Neural crest cell (in vitro differentiated cells): ENCODE measurements around the gene DDX1. TPM values are rescaled to one million over a fixed set of nuclear protein-coding genes. Genes with fewer than 3 reads are reported as not detected.

Source experiments
- DNase-seq: peaks from one replicate; pipeline ENCODE4 v3.0.0; 2021; ENCODE audit warnings: low read depth, mixed read lengths, low spot score
- H3K27ac Mint-ChIP-seq: one replicate; pipeline ENCODE4 v1.8.0; 2021; ENCODE audit warnings: mild to moderate bottlenecking, mixed read lengths; ENCODE audit not compliant: unreplicated experiment
- H3K27me3 Mint-ChIP-seq: 2 replicates; pipeline ENCODE4 v1.8.0; 2021; ENCODE audit warnings: low read depth, mild to moderate bottlenecking, mixed read lengths
- H3K36me3 Mint-ChIP-seq: 2 replicates; pipeline ENCODE4 v1.8.0; 2021; ENCODE audit warnings: low read depth, mild to moderate bottlenecking, mixed read lengths
- H3K4me1 Mint-ChIP-seq: 2 replicates; pipeline ENCODE4 v1.8.0; 2021; ENCODE audit warnings: mixed read lengths
- H3K4me3 Mint-ChIP-seq: one replicate; pipeline ENCODE4 v1.8.0; 2021; ENCODE audit warnings: mild to moderate bottlenecking, mixed read lengths
- H3K9me3 Mint-ChIP-seq: 2 replicates; pipeline ENCODE4 v1.8.0; 2021; ENCODE audit warnings: mixed read lengths
- CTCF ChIP-seq: fragments of 200-600 bp; sonication (generic); conservative IDR thresholded peaks from 2 replicates; pipeline ENCODE4 v1.5.0; 2021; ENCODE audit warnings: antibody characterized with exemption, mild to moderate bottlenecking
- total RNA-seq: library from RNA; stranded (reverse); gene quantifications from 2 replicates; pipeline ENCODE4 v1.2.1, GENCODE V29; 2021

The DDX1 gene
- total RNA-seq, 1 donor from 2014 or later: 154 TPM

- Mint-ChIP-seq H3K4me3 (no peak overlapping the region), H3K9me3 (peaks cover 3% of the 10 kb centered on the region), H3K27ac (no peak overlapping the region), H3K36me3 (peaks cover 9% of the 10 kb centered on the region), H3K27me3 (no peaks in the 10 kb centered on the region), H3K4me1 (no peaks in the 10 kb centered on the region)
- DNase-seq: no peak
- peak; percentile 42 for TF ChIP-seq CTCF
These were observed 45.2 kb upstream of the DDX1 start for GRCh38 chr2:15546297-15547098.

GRCh38 chr2:15547115-15547876, 44.4 kb upstream of the DDX1 start:
- Mint-ChIP-seq H3K4me1 (no peaks in the 10 kb centered on the region), H3K27me3 (no peaks in the 10 kb centered on the region), H3K9me3 (peaks cover 3% of the 10 kb centered on the region), H3K4me3 (no peak overlapping the region), H3K36me3 (peaks cover 11% of the 10 kb centered on the region), H3K27ac (no peak overlapping the region)
- no peak for DNase-seq
- TF ChIP-seq CTCF: no peak

GRCh38 chr2:15548974-15549373, 42.7 kb upstream of the DDX1 start:
- TF ChIP-seq CTCF: no peak
- H3K27ac Mint-ChIP-seq: no peak overlapping the region
- no peak overlapping the region for H3K4me3 Mint-ChIP-seq
- no peaks in the 10 kb centered on the region for H3K27me3 Mint-ChIP-seq
- no peak for DNase-seq
- no peaks in the 10 kb centered on the region for H3K4me1 Mint-ChIP-seq
- peaks cover 3% of the 10 kb centered on the region for H3K9me3 Mint-ChIP-seq
- peaks cover 8% of the 10 kb centered on the region for H3K36me3 Mint-ChIP-seq

- Mint-ChIP-seq H3K27ac (no peak overlapping the region), H3K27me3 (no peaks in the 10 kb centered on the region), H3K4me1 (no peaks in the 10 kb centered on the region), H3K4me3 (no peak overlapping the region), H3K9me3 (no peaks in the 10 kb centered on the region), H3K36me3 (peaks cover 4% of the 10 kb centered on the region)
- no peak for DNase-seq
- TF ChIP-seq CTCF: no peak
These were observed 38.1 kb upstream of the DDX1 start for GRCh38 chr2:15553519-15553918.

- no peak overlapping the region for H3K27ac Mint-ChIP-seq
- peaks cover 4% of the 10 kb centered on the region for H3K36me3 Mint-ChIP-seq
- no peaks in the 10 kb centered on the region for H3K9me3 Mint-ChIP-seq
- no peaks in the 10 kb centered on the region for H3K27me3 Mint-ChIP-seq
- no peak for DNase-seq
- peaks cover under 1% of the 10 kb centered on the region for H3K4me1 Mint-ChIP-seq
- no peak for TF ChIP-seq CTCF
- H3K4me3 Mint-ChIP-seq: no peak overlapping the region
These were observed 37.7 kb upstream of the DDX1 start for GRCh38 chr2:15553951-15554350.
